MM.1S (cell line): ENCODE measurements around the gene LRRC25.
A peak's percentile ranks its signal among the peaks of the same experiment; 100 is the strongest.

ENCODE experiments used
- DNase-seq: peaks from one replicate; pipeline ENCODE4 v3.0.0-alpha.2; 2015
- H2AFZ ChIP-seq: fragments of 300-600 bp; sonication (generic); 2 replicates; pipeline ENCODE4 v1.6.0; 2016; ENCODE audit warnings: antibody characterized with exemption, low read length
- H3F3A ChIP-seq: fragments of 300-600 bp; sonication (generic); 2 replicates; pipeline ENCODE4 v1.6.1; 2016; ENCODE audit warnings: mild to moderate bottlenecking, antibody characterized with exemption, low read length, moderate library complexity, mixed read lengths; ENCODE audit not compliant: insufficient read depth
- H3K27ac ChIP-seq: fragments of 300-600 bp; sonication (generic); 2 replicates; pipeline ENCODE4 v1.5.1; 2016; ENCODE audit warnings: mild to moderate bottlenecking, low read length
- H3K27me3 ChIP-seq: fragments of 300-600 bp; sonication (generic); replicated peaks from 2 replicates; pipeline ENCODE4 v1.6.0; 2016; ENCODE audit warnings: low read length; ENCODE audit not compliant: insufficient read depth
- H3K36me3 ChIP-seq: fragments of 300-600 bp; sonication (generic); replicated peaks from 2 replicates; pipeline ENCODE4 v1.6.1; 2016; ENCODE audit warnings: mild to moderate bottlenecking, low read length, mixed read lengths; ENCODE audit not compliant: insufficient read depth
- H3K4me1 ChIP-seq: fragments of 300-600 bp; sonication (generic); 2 replicates; pipeline ENCODE4 v1.6.1; 2016; ENCODE audit warnings: low read length, mixed read lengths
- H3K4me2 ChIP-seq: fragments of 300-600 bp; sonication (generic); 2 replicates; pipeline ENCODE4 v1.6.0; 2016; ENCODE audit warnings: low read depth, low read length
- H3K4me3 ChIP-seq: fragments of 300-600 bp; sonication (generic); 2 replicates; pipeline ENCODE4 v1.5.1; 2016; ENCODE audit warnings: low read length, mixed read lengths
- H3K79me2 ChIP-seq: fragments of 300-600 bp; sonication (generic); 2 replicates; pipeline ENCODE4 v1.6.1; 2016; ENCODE audit warnings: mixed run types, low read length, mixed read lengths
- H3K9ac ChIP-seq: fragments of 300-600 bp; sonication (generic); 2 replicates; pipeline ENCODE4 v1.6.1; 2016; ENCODE audit warnings: low read length, mixed read lengths
- H3K9me2 ChIP-seq: fragments of 300-600 bp; sonication (generic); replicated peaks from 2 replicates; pipeline ENCODE4 v1.6.1; 2016; ENCODE audit warnings: mild to moderate bottlenecking, low read length, mixed read lengths; ENCODE audit not compliant: insufficient read depth
- H3K9me3 ChIP-seq: fragments of 300-600 bp; sonication (generic); replicated peaks from 2 replicates; pipeline ENCODE4 v1.6.1; 2016; ENCODE audit warnings: mild to moderate bottlenecking, low read length, mixed read lengths; ENCODE audit not compliant: insufficient read depth
- H4K20me1 ChIP-seq: fragments of 300-600 bp; sonication (generic); 2 replicates; pipeline ENCODE4 v1.6.1; 2016; ENCODE audit warnings: mild to moderate bottlenecking, low read length, moderate library complexity, mixed read lengths; ENCODE audit not compliant: insufficient read depth
- CTCF ChIP-seq: fragments of 300-600 bp; sonication (generic); IDR thresholded peaks from 2 replicates; pipeline ENCODE4 v1.5.1; 2016; ENCODE audit warnings: antibody characterized with exemption, low read length, mixed read lengths
- EZH2 ChIP-seq: fragments of 300-600 bp; sonication (generic); optimal IDR thresholded peaks from 2 replicates; pipeline ENCODE3; 2017; ENCODE audit warnings: low read depth, mild to moderate bottlenecking, antibody characterized with exemption, low read length, mixed read lengths
- EZH2phosphoT487 ChIP-seq: fragments of 300-600 bp; sonication (generic); IDR thresholded peaks from 2 replicates; pipeline ENCODE4 v1.6.1; 2018; ENCODE audit warnings: antibody characterized with exemption, low read length

Gene LRRC25

DNA sequence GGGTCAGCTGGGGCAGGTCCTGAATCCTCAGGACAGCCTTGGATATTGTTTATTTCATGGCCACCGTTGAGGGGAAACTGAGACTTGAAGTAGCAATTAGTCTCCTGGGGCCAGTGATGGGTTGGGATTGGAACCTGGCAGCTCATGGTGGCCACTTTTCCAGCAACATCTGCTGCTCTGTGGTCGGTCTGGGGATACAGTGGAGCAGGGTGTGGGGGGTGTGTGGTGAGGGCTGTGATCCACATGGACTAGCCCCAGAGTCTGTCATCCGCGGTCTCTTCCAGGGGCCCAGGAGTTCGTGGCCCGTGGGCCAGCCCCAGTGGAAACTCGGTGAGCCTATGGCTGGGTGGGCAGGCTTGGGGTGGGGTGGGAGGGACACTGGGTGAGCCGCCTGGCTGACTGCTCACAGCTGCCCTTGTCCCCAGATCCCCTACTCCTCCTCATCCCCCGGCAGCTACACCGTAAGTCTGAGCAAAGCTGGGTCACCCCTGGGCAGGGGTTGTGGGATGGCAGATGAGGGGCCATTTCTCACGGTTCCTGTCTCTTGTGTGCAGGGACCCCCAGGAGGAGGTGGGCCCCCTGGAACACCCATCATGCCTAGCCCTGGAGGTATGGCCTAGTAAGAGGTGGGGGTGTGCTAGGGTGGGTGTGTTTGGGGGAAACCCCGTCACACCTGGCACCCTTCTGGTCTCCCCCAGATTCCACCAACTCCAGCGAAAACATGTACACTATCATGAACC lies 35.0 kb upstream of the LRRC25 start:
- no peak overlapping the region for H2AFZ ChIP-seq
- H3K27ac ChIP-seq = no peak overlapping the region
- no peaks in the 10 kb centered on the region for H3K9me3 ChIP-seq
- peaks cover 16% of the 10 kb centered on the region; the same call in 1 of the 2 replicates for H3K27me3 ChIP-seq
- H3K79me2 ChIP-seq = no peaks in the 10 kb centered on the region
- no peaks in the 10 kb centered on the region for H4K20me1 ChIP-seq
- H3K4me3 ChIP-seq = no peak overlapping the region
- DNase-seq = no peak
- no peaks in the 10 kb centered on the region for H3F3A ChIP-seq
- H3K36me3 ChIP-seq = no peaks in the 10 kb centered on the region
- no peak overlapping the region for H3K9ac ChIP-seq
- peak overlapping the region; percentile 47; the same call in 1 of the 2 replicates for H3K4me2 ChIP-seq
- H3K9me2 ChIP-seq = no peaks in the 10 kb centered on the region
- TF ChIP-seq EZH2phosphoT487 (no peak), CTCF (no peak), EZH2 (no peak)
- H3K4me1 ChIP-seq = peaks cover 4% of the 10 kb centered on the region; the same call in 1 of the 2 replicates

DNA sequence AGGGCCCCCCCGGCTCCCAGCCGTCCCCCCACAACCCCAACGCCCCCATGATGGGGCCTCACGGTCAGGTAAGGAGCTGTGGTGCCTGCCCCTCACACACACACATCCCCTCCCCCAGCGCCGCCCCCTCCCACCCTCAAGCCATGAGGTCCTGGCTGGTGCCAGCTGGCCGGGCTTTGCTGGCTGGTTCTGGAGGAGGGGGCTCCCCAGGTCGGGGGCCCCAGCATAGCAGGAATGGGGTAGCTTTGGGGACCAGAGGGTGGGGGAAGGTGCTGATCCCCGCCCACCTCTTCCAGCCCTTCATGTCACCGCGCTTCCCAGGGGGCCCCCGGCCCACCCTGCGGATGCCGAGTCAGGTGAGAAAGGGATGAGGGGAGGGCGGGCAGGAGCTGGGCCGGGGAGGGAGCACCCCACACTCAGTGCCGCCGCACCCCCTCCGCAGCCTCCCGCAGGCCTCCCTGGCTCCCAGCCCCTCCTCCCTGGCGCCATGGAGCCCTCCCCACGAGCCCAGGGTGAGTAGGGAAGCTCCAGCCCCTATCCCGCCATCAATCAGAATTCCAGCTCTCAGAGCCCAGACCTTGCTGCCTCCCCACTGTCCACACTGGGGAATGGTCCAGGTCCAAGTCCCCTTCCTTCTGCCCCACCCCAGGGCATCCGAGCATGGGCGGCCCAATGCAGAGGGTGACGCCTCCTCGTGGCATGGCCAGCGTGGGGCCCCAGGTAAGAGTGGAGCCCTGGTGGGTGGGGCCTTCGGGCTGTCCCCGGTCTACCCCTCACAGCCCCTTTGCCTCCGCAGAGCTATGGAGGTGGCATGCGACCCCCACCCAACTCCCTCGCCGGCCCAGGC lies 34.2 kb upstream of the LRRC25 start:
- no peaks in the 10 kb centered on the region for H3K36me3 ChIP-seq
- DNase-seq = no peak
- no peaks in the 10 kb centered on the region for H3K79me2 ChIP-seq
- H3K4me2 ChIP-seq = no peak overlapping the region
- peaks cover 4% of the 10 kb centered on the region; the same call in 1 of the 2 replicates for H3K4me1 ChIP-seq
- H3K9me2 ChIP-seq = no peaks in the 10 kb centered on the region
- no peaks in the 10 kb centered on the region for H3F3A ChIP-seq
- no peak overlapping the region for H3K27ac ChIP-seq
- peaks cover 16% of the 10 kb centered on the region; the same call in 1 of the 2 replicates for H3K27me3 ChIP-seq
- no peaks in the 10 kb centered on the region for H3K9me3 ChIP-seq
- no peak overlapping the region for H3K4me3 ChIP-seq
- TF ChIP-seq CTCF (no peak), EZH2phosphoT487 (no peak), EZH2 (no peak)
- no peak overlapping the region for H3K9ac ChIP-seq
- H4K20me1 ChIP-seq = no peaks in the 10 kb centered on the region
- no peak overlapping the region for H2AFZ ChIP-seq

GRCh38 chr19:18430417-18431144 lies 33.2 kb upstream of the LRRC25 start:
- no peak overlapping the region for H3K4me3 ChIP-seq
- no peak overlapping the region for H3K9ac ChIP-seq
- H3K27ac ChIP-seq = no peak overlapping the region
- H3F3A ChIP-seq = no peaks in the 10 kb centered on the region
- no peaks in the 10 kb centered on the region for H3K9me3 ChIP-seq
- no peaks in the 10 kb centered on the region for H3K79me2 ChIP-seq
- TF ChIP-seq EZH2 (no peak), CTCF (no peak), EZH2phosphoT487 (no peak)
- H2AFZ ChIP-seq = no peak overlapping the region
- H4K20me1 ChIP-seq = no peaks in the 10 kb centered on the region
- peaks cover 16% of the 10 kb centered on the region; the same call in 1 of the 2 replicates for H3K27me3 ChIP-seq
- H3K4me2 ChIP-seq = no peak overlapping the region
- no peaks in the 10 kb centered on the region for H3K36me3 ChIP-seq
- peaks cover 4% of the 10 kb centered on the region; the same call in 1 of the 2 replicates for H3K4me1 ChIP-seq
- DNase-seq = no peak
- no peaks in the 10 kb centered on the region for H3K9me2 ChIP-seq
